ENCODE results near the gene SEPTIN8. TPM values are rescaled to one million over a fixed set of nuclear protein-coding genes. Genes with fewer than 3 reads are reported as not detected.

Gene SEPTIN8
- total and polyA plus RNA-seq, 8 donors: 15.5 to 47.3 (median 32.3) TPM

- TF ChIP-seq POLR2A (IDR thresholded peaks at IDR 0.05) (no peak), EP300 (IDR thresholded peaks at IDR 0.05) (no peak), CTCF (IDR thresholded peaks at IDR 0.05) (no peak), POLR2AphosphoS5 (IDR thresholded peaks at IDR 0.05) (no peak)
- intact Hi-C loops (cut with DNase I; ENCODE audit: low total_unique reads): no loop called here
- Histone ChIP-seq H3K27me3 (no peaks in the 10 kb centered on the region), H3K27ac (peak overlapping the region in 1 of 5 donors; percentile 22), H3K9me3 (no peaks in the 10 kb centered on the region), H3K36me3 (peaks cover 32 to 50% (median 48%) of the 10 kb centered on the region in 4 donors), H3K4me3 (no peak overlapping the region), H3K4me1 (peaks cover 14 to 26% (median 19%) of the 10 kb centered on the region in 4 donors)
- DNase-seq: no peak
- WGBS, 5 donors: 58 to 64% (median 62%) methylated on average over 10 to 12 of the region's 12 CpGs
Measured at GRCh38 chr5:132765311-132766019, 11.6 kb downstream of the SEPTIN8 start.

- no peaks in the 10 kb centered on the region for H3K27me3 ChIP-seq
- TF ChIP-seq EP300 (IDR thresholded peaks at IDR 0.05): no peak
- no peak for TF ChIP-seq POLR2AphosphoS5 (IDR thresholded peaks at IDR 0.05)
- no peak for TF ChIP-seq POLR2A (IDR thresholded peaks at IDR 0.05)
- TF ChIP-seq CTCF (IDR thresholded peaks at IDR 0.05): no peak
- H3K36me3 ChIP-seq: peaks cover 40 to 57% (median 56%) of the 10 kb centered on the region in 4 donors
- H3K4me1 ChIP-seq: peaks cover 14 to 24% (median 19%) of the 10 kb centered on the region in 4 donors
- intact Hi-C loops (cut with DNase I; ENCODE audit: low total_unique reads): no loop called here
- no peaks in the 10 kb centered on the region for H3K9me3 ChIP-seq
- no peak for DNase-seq
- 87 to 92% (median 88%) methylated on average over 7 of the region's 7 CpGs for WGBS, 5 donors
- H3K27ac ChIP-seq: no peak overlapping the region
- no peak overlapping the region for H3K4me3 ChIP-seq
Measured at GRCh38 chr5:132764671-132765238, 12.3 kb downstream of the SEPTIN8 start.

DNA sequence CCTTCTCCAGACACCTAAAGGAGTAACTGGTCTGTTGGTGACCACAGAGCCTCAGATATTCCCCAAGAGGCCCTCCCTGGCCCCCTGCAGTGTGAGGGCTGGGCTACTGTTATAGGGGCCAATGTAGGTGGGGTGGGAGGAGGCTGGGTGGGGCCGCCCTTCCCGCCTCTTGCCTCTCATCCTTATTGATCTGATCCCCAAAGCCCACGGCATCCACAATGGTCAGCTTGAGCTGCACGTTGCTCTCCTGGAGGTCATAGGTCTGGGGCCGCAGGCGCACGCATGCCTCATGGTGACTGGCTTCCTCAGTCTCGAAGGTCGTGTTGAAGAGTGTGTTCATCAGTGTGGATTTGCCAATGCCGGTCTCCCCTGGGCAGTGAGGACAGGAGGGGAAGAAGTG is 13.0 kb downstream of the SEPTIN8 start:
- Histone ChIP-seq H3K27ac (no peak overlapping the region), H3K4me3 (no peak overlapping the region), H3K9me3 (no peaks in the 10 kb centered on the region), H3K27me3 (no peaks in the 10 kb centered on the region), H3K4me1 (peaks cover 14 to 24% (median 18%) of the 10 kb centered on the region in 4 donors), H3K36me3 (peaks cover 44 to 64% (median 63%) of the 10 kb centered on the region in 4 donors)
- intact Hi-C loops (cut with DNase I; ENCODE audit: low total_unique reads): no loop called here
- DNase-seq: no peak
- TF ChIP-seq POLR2A (IDR thresholded peaks at IDR 0.05) (no peak), POLR2AphosphoS5 (IDR thresholded peaks at IDR 0.05) (no peak), CTCF (IDR thresholded peaks at IDR 0.05) (no peak)
- 92 to 99% (median 94%) methylated on average over 10 of the region's 10 CpGs for WGBS, 5 donors

GRCh38 chr5:132763181-132764036 is 13.6 kb downstream of the SEPTIN8 start:
- Histone ChIP-seq H3K9me3 (no peaks in the 10 kb centered on the region), H3K4me1 (peaks cover 13 to 21% (median 15%) of the 10 kb centered on the region in 4 donors), H3K27ac (no peak overlapping the region), H3K4me3 (no peak overlapping the region), H3K27me3 (no peaks in the 10 kb centered on the region), H3K36me3 (peaks cover 50 to 70% (median 69%) of the 10 kb centered on the region in 4 donors)
- intact Hi-C loops (cut with DNase I; ENCODE audit: low total_unique reads): no loop called here
- DNase-seq: no peak
- no peak for TF ChIP-seq POLR2A (IDR thresholded peaks at IDR 0.05)
- 89 to 96% (median 96%) methylated on average over 16 to 17 of the region's 17 CpGs for WGBS, 5 donors
